Common myeloid progenitor, CD34-positive (primary cell): ENCODE results near the gene C5orf63.
A peak's percentile ranks its signal among the peaks of the same experiment; 100 is the strongest.

Source experiments
- CTCF ChIA-PET: fragments of 350-600 bp; sonication (Branson Sonifier 250); formaldehyde crosslinking; loops from one replicate; lab custom pipeline; 2021; ENCODE audit warnings: antibody characterized with exemption; lab: Charles Lee
- POLR2A ChIA-PET: fragments of 350-600 bp; sonication (Branson Sonifier 250); formaldehyde crosslinking; loops from one replicate; lab custom pipeline; 2021; ENCODE audit warnings: antibody characterized with exemption; lab: Charles Lee
- DNase-seq, 3 donors: peaks; one replicate each; pipeline versions ENCODE4 v3.0.0 to v3.0.0-alpha.2; 2013
- H3K27ac ChIP-seq, 2 experiments: 1 replicate in 1 of 2; 2 replicates in 1 of 2; pipeline ENCODE4 v1.7.0; 2013; ENCODE audit warnings: inconsistent platforms in 2 of 2, low read length in 2 of 2, mild to moderate bottlenecking in 2 of 2, low read depth in 1 of 2, moderate library complexity in 1 of 2; ENCODE audit not compliant: severe bottlenecking in 2 of 2, insufficient read depth in 1 of 2, poor library complexity in 1 of 2
- H3K27me3 ChIP-seq, 5 experiments: replicated peaks in 2 of 5; 1 replicate in 3 of 5; 2 replicates in 2 of 5; pipeline versions ENCODE4 v1.6.1 to v1.7.0; 2013; ENCODE audit warnings: low read length in 4 of 5, mild to moderate bottlenecking in 2 of 5, moderate library complexity in 2 of 5, inconsistent platforms in 1 of 5; ENCODE audit not compliant: insufficient read depth in 5 of 5, control insufficient read depth in 4 of 5
- H3K36me3 ChIP-seq, 4 experiments: 1 replicate in 2 of 4; 2 replicates in 2 of 4; pipeline versions ENCODE4 v1.6.1 to v1.7.0; 2013; ENCODE audit warnings: low read length in 3 of 4, control low read depth in 1 of 4, mild to moderate bottlenecking in 1 of 4; ENCODE audit not compliant: control insufficient read depth in 4 of 4, insufficient read depth in 4 of 4
- H3K4me1 ChIP-seq, 4 experiments: 1 replicate in 3 of 4; 2 replicates in 1 of 4; pipeline versions ENCODE4 v1.6.1 to v1.7.1; 2013; ENCODE audit warnings: low read length in 3 of 4, mild to moderate bottlenecking in 3 of 4, control low read depth in 1 of 4, inconsistent platforms in 1 of 4, moderate library complexity in 1 of 4; ENCODE audit not compliant: control insufficient read depth in 4 of 4, insufficient read depth in 4 of 4; ENCODE audit errors: control extremely low read depth in 1 of 4
- H3K4me3 ChIP-seq, 7 experiments: 1 replicate in 4 of 7; 2 replicates in 3 of 7; pipeline versions ENCODE4 v1.5.1 to v1.7.0; 2013; ENCODE audit warnings: mild to moderate bottlenecking in 7 of 7, low read length in 6 of 7, moderate library complexity in 6 of 7, inconsistent platforms in 2 of 7, low read depth in 2 of 7, control low read depth in 1 of 7; ENCODE audit not compliant: insufficient read depth in 4 of 7, control insufficient read depth in 1 of 7; ENCODE audit errors: extremely low read depth in 1 of 7
- H3K9me3 ChIP-seq, 5 experiments: 1 replicate in 4 of 5; 2 replicates in 1 of 5; pipeline versions ENCODE4 v1.6.1 to v1.7.1; 2013; ENCODE audit warnings: low read length in 4 of 5, mild to moderate bottlenecking in 2 of 5, inconsistent platforms in 1 of 5, low read depth in 1 of 5, moderate library complexity in 1 of 5; ENCODE audit not compliant: control insufficient read depth in 4 of 5, insufficient read depth in 2 of 5; ENCODE audit errors: control extremely low read depth in 1 of 5
- WGBS: methylation state at CpG from one replicate; pipeline ENCODE4 v1.1.5; 2013; ENCODE audit not compliant: insufficient coverage; 5-methylcytosine and 5-hydroxymethylcytosine counted together

Gene C5orf63

GRCh38 chr5:127086589-127086988 is 13.3 kb upstream of the C5orf63 start:
- Histone ChIP-seq H3K36me3 (no peaks in the 10 kb centered on the region), H3K4me1 (no peaks in the 10 kb centered on the region), H3K4me3 (no peak overlapping the region), H3K9me3 (no peaks in the 10 kb centered on the region), H3K27me3 (no peaks in the 10 kb centered on the region), H3K27ac (no peak overlapping the region)
- DNase-seq, result no peak
- WGBS, result no CpG with 5 or more reads among the region's 2 CpGs
- ChIA-PET CTCF (interaction anchor here (1.2 kb wide), 1 partner anchor 43 kb away, joined by 4 read pairs; no protein-coding TSS in a partner anchor), POLR2A (interaction anchor here (0.6 kb wide), 1 partner anchor 29 kb away, joined by 3 read pairs; no protein-coding TSS in a partner anchor)

GRCh38 chr5:127085796-127086195 is 12.5 kb upstream of the C5orf63 start:
- no peak overlapping the region for H3K4me3 ChIP-seq
- CTCF ChIA-PET, result no interaction called here
- DNase-seq, result no peak
- POLR2A ChIA-PET, result interaction anchor here (0.6 kb wide), 1 partner anchor 28 kb away, joined by 3 read pairs; no protein-coding TSS in a partner anchor
- no peaks in the 10 kb centered on the region for H3K4me1 ChIP-seq
- H3K36me3 ChIP-seq, result no peaks in the 10 kb centered on the region
- H3K27me3 ChIP-seq, result no peaks in the 10 kb centered on the region
- no peaks in the 10 kb centered on the region for H3K9me3 ChIP-seq
- whole genome bisulfite sequencing, result 100% methylated on average over 4 of the region's 5 CpGs
- H3K27ac ChIP-seq, result no peak overlapping the region

GRCh38 chr5:127085371-127085770 is 12.1 kb upstream of the C5orf63 start:
- ChIA-PET POLR2A (no interaction called here), CTCF (no interaction called here)
- H3K36me3 ChIP-seq, result no peaks in the 10 kb centered on the region
- 100% methylated on average over 1 of the region's 2 CpGs for WGBS
- no peaks in the 10 kb centered on the region for H3K9me3 ChIP-seq
- DNase-seq, result no peak
- H3K4me1 ChIP-seq, result peaks cover 0 to 4% (median 0%) of the 10 kb centered on the region in 4 experiments
- H3K4me3 ChIP-seq, result no peak overlapping the region
- no peaks in the 10 kb centered on the region for H3K27me3 ChIP-seq
- H3K27ac ChIP-seq, result no peak overlapping the region

- POLR2A ChIA-PET, result no interaction called here
- 93% methylated on average over 2 of the region's 3 CpGs for WGBS
Observed at GRCh38 chr5:127084656-127085055, 11.4 kb upstream of the C5orf63 start.

GRCh38 chr5:127083711-127084110 is 10.4 kb upstream of the C5orf63 start:
- Histone ChIP-seq H3K27me3 (no peaks in the 10 kb centered on the region), H3K4me3 (no peak overlapping the region), H3K27ac (no peak overlapping the region), H3K36me3 (no peaks in the 10 kb centered on the region), H3K4me1 (peaks cover 0 to 7% (median 0%) of the 10 kb centered on the region in 4 experiments), H3K9me3 (no peaks in the 10 kb centered on the region)
- ChIA-PET POLR2A (no interaction called here), CTCF (interaction anchor here (1.4 kb wide), 1 partner anchor 9 kb away, joined by 4 read pairs; no protein-coding TSS in a partner anchor)
- DNase-seq, result no peak
- WGBS, result 100% methylated on average over 2 of the region's 2 CpGs

More at GRCh38 chr5:127084656-127085055, 11.4 kb upstream of the C5orf63 start:
- peak in 2 of 3 donors; percentile 6 to 7 for DNase-seq
- Histone ChIP-seq H3K36me3 (no peaks in the 10 kb centered on the region), H3K9me3 (no peaks in the 10 kb centered on the region), H3K27me3 (no peaks in the 10 kb centered on the region), H3K4me3 (no peak overlapping the region), H3K27ac (no peak overlapping the region), H3K4me1 (peaks cover 0 to 7% (median 0%) of the 10 kb centered on the region in 4 experiments)
- CTCF ChIA-PET, result interaction anchor here (1.4 kb wide), 1 partner anchor 10 kb away, joined by 4 read pairs; no protein-coding TSS in a partner anchor

- H3K27me3 ChIP-seq, result no peaks in the 10 kb centered on the region
- peaks cover 0 to 7% (median 0%) of the 10 kb centered on the region in 4 experiments for H3K4me1 ChIP-seq
- 37% methylated on average over 4 of the region's 9 CpGs for WGBS
- no peaks in the 10 kb centered on the region for H3K36me3 ChIP-seq
- H3K9me3 ChIP-seq, result no peaks in the 10 kb centered on the region
- peak; percentile 11 to 64 (median 56) for DNase-seq
- no peak overlapping the region for H3K27ac ChIP-seq
- ChIA-PET CTCF (interaction anchor here (1.2 kb wide), 1 partner anchor 14 kb away, joined by 3 read pairs; no protein-coding TSS in a partner anchor), POLR2A (no interaction called here)
- H3K4me3 ChIP-seq, result no peak overlapping the region
Observed at GRCh38 chr5:127079994-127080491, 6.7 kb upstream of the C5orf63 start.

- Histone ChIP-seq H3K36me3 (no peaks in the 10 kb centered on the region), H3K4me1 (peaks cover 0 to 14% (median 4%) of the 10 kb centered on the region in 4 experiments), H3K9me3 (no peaks in the 10 kb centered on the region), H3K27me3 (no peaks in the 10 kb centered on the region), H3K27ac (no peak overlapping the region), H3K4me3 (no peak overlapping the region)
- POLR2A ChIA-PET, result no interaction called here
- CTCF ChIA-PET, result no interaction called here
- no peak for DNase-seq
- WGBS, result no CpG with 5 or more reads among the region's 1 CpG
Observed at GRCh38 chr5:127077366-127077765, 4.1 kb upstream of the C5orf63 start.
